Type B pancreatic cell (in vitro differentiated cells): ENCODE measurements around the gene ERP29. TPM values are rescaled to one million over a fixed set of nuclear protein-coding genes. Genes with fewer than 3 reads are reported as not detected.
"Not testable (repeated sequence)": the region's sequence is repeated elsewhere in the genome, so short reads cannot be mapped to it uniquely, and the experiment has no call there.

ENCODE experiments used
- DNase-seq: peaks from one replicate; pipeline ENCODE4 v3.0.0; 2021; ENCODE audit warnings: mixed read lengths; ENCODE audit not compliant: unreplicated experiment; ENCODE audit errors: extremely low spot score
- H3K27ac Mint-ChIP-seq: 2 replicates; pipeline ENCODE4 v1.8.0; 2021; ENCODE audit warnings: mild to moderate bottlenecking, mixed read lengths
- H3K27me3 Mint-ChIP-seq: 2 replicates; pipeline ENCODE4 v1.8.0; 2021; ENCODE audit warnings: mixed read lengths
- H3K36me3 Mint-ChIP-seq: 2 replicates; pipeline ENCODE4 v1.8.0; 2021; ENCODE audit warnings: mixed read lengths
- H3K4me1 Mint-ChIP-seq: one replicate; pipeline ENCODE4 v1.8.0; 2021; ENCODE audit warnings: mixed read lengths; ENCODE audit not compliant: unreplicated experiment
- H3K4me3 Mint-ChIP-seq: 2 replicates; pipeline ENCODE4 v1.8.0; 2021; ENCODE audit warnings: mild to moderate bottlenecking, mixed read lengths
- H3K9me3 Mint-ChIP-seq: 2 replicates; pipeline ENCODE4 v1.8.0; 2021; ENCODE audit warnings: mixed read lengths
- CTCF ChIP-seq: fragments of 200-600 bp; sonication (generic); conservative IDR thresholded peaks from 2 replicates; pipeline ENCODE4 v1.5.0; 2021; ENCODE audit warnings: antibody characterized with exemption, mild to moderate bottlenecking
- total RNA-seq: library from RNA; stranded (reverse); gene quantifications from 2 replicates; pipeline ENCODE4 v1.2.1, GENCODE V29; 2021; ENCODE audit warnings: low replicate concordance

The ERP29 gene
- total RNA-seq, 1 donor from 2014 or later, result 141 TPM

DNA sequence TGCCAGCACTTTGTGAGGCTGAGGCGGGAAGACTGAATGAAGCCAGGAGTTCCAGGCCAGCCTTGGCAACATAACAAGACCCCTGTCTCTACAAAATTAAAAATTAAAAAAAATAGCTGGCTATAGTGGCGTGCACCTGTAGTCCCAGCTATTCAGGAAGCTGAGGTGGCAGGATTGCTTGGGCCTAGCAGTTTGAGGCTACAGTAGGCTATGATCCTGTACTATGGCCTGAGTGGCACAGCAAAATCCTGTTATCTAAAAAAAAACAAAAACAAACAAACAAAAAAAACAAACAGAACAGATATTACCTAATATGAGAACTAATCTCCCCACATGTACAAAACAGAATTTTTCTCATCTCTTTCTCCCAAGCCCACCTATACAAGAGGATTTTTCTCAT is 15.9 kb upstream of the ERP29 start:
- TF ChIP-seq CTCF, result no peak
- H3K27ac Mint-ChIP-seq, result no peak overlapping the region
- peaks cover 4% of the 10 kb centered on the region for H3K4me1 Mint-ChIP-seq
- DNase-seq, result no peak
- H3K36me3 Mint-ChIP-seq, result no peaks in the 10 kb centered on the region
- H3K9me3 Mint-ChIP-seq, result no peaks in the 10 kb centered on the region
- no peak overlapping the region for H3K4me3 Mint-ChIP-seq
- H3K27me3 Mint-ChIP-seq, result no peaks in the 10 kb centered on the region

DNA sequence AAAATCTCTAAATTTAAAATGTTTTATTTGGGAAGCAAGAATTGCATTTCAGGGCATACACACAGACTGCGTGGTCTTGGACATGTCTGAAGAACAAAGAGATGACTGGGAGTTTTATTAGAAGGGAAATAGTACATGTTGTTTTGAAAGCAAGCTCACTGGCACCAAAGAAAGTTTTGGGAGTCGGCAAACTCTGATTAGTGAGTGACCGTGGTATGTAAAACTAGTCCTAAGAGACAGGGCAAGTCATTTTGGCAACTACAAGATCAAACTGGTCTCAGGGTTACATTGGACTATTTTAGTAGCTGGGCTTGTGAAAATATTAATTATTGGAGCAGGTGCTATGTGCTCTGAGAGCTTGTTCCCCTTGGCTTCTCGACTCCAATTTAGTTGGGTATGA is 15.2 kb upstream of the ERP29 start:
- Mint-ChIP-seq H3K4me1 (peaks cover 4% of the 10 kb centered on the region), H3K27ac (no peak overlapping the region), H3K27me3 (no peaks in the 10 kb centered on the region), H3K9me3 (no peaks in the 10 kb centered on the region), H3K4me3 (no peak overlapping the region), H3K36me3 (peaks cover 3% of the 10 kb centered on the region)
- no peak for TF ChIP-seq CTCF
- no peak for DNase-seq

- not testable (repeated sequence) for H3K4me3 Mint-ChIP-seq, DNase-seq, H3K4me1 Mint-ChIP-seq, H3K36me3 Mint-ChIP-seq, H3K27me3 Mint-ChIP-seq, H3K9me3 Mint-ChIP-seq, H3K27ac Mint-ChIP-seq
Measured at GRCh38 chr12:111999129-111999528, 14.1 kb upstream of the ERP29 start.

DNA sequence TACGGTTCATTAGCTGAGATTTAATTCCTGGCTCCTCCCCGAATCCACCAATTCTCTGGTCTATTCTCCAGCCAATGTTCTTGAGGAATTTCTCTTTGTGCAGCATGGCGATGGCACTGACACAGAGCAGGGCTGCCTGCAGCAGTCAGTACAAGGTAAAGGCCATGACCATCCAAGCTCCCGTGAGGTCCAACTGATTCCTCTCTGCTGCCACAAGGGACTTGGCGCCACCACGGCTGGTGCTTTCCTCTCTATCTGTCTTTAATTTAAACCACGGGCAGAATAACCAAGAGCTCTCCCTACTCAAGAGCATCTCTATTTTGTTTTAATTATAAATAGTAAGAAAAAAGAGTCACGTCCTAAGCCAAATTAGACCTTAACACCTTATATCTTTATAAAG is 12.4 kb upstream of the ERP29 start:
- no peaks in the 10 kb centered on the region for H3K27me3 Mint-ChIP-seq
- H3K4me3 Mint-ChIP-seq, result no peak overlapping the region
- H3K36me3 Mint-ChIP-seq, result peaks cover 3% of the 10 kb centered on the region
- no peaks in the 10 kb centered on the region for H3K9me3 Mint-ChIP-seq
- no peak for DNase-seq
- TF ChIP-seq CTCF, result no peak
- H3K27ac Mint-ChIP-seq, result no peak overlapping the region
- peaks cover 2% of the 10 kb centered on the region for H3K4me1 Mint-ChIP-seq

DNA sequence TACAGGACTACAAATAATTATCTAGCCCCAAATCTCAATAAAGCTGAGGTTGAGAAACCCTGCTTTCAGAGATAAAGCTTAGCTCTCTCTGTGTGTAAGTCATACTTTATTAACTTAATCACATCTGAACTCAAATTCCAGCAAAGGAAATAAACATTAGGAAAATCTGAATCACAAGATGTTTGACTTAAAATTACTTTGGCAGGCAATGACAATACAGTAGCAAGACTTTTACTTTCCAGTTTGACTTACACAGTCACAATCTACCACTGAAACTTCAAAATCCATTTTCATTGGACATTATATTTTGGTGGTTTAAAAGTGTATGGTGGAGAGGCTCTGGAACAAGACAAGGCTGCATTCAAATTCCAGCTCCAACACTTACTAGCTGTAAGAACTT is 11.7 kb upstream of the ERP29 start:
- no peak for DNase-seq
- no peak overlapping the region for H3K27ac Mint-ChIP-seq
- peaks cover 6% of the 10 kb centered on the region for H3K4me1 Mint-ChIP-seq
- peaks cover 3% of the 10 kb centered on the region for H3K36me3 Mint-ChIP-seq
- no peaks in the 10 kb centered on the region for H3K27me3 Mint-ChIP-seq
- H3K4me3 Mint-ChIP-seq, result no peak overlapping the region
- no peaks in the 10 kb centered on the region for H3K9me3 Mint-ChIP-seq
- TF ChIP-seq CTCF, result no peak

- Mint-ChIP-seq H3K27ac (no peak overlapping the region), H3K36me3 (peaks cover 3% of the 10 kb centered on the region), H3K9me3 (no peaks in the 10 kb centered on the region), H3K27me3 (no peaks in the 10 kb centered on the region), H3K4me3 (no peak overlapping the region), H3K4me1 (peaks cover 10% of the 10 kb centered on the region)
- TF ChIP-seq CTCF, result no peak
- DNase-seq, result no peak
Measured at GRCh38 chr12:112004041-112004440, 9.2 kb upstream of the ERP29 start.
